Natural killer cell (primary cell): Measurements from ENCODE around the gene PHF23. TPM values are rescaled to one million over a fixed set of nuclear protein-coding genes. Genes with fewer than 3 reads are reported as not detected.

ENCODE experiments used
- ATAC-seq, 3 donors: fragments of 150-1000 bp in 2 of 3; fragments of 200-7000 bp in 1 of 3; cut with Tn5 transposase; 1 replicate in 1 of 3; 2 replicates in 2 of 3; pipeline ENCODE4 v1.10.0; 2021; ENCODE audit warnings: mild to moderate bottlenecking in 2 of 3, moderate library complexity in 2 of 3
- DNase-seq, 2 donors: peaks; one replicate each; pipeline versions ENCODE4 v3.0.0 to v3.0.0-alpha.2; 2013 to 2021; ENCODE audit warnings: mixed read lengths in 1 of 2
- H3K27ac ChIP-seq: one replicate; pipeline ENCODE4 v1.5.1; 2013; ENCODE audit warnings: mild to moderate bottlenecking, low read length
- H3K27me3 ChIP-seq: one replicate; pipeline ENCODE4 v1.6.1; 2013; ENCODE audit warnings: low read length; ENCODE audit not compliant: control insufficient read depth, insufficient read depth
- H3K36me3 ChIP-seq: one replicate; pipeline ENCODE4 v1.6.1; 2013; ENCODE audit warnings: low read length; ENCODE audit not compliant: control insufficient read depth, insufficient read depth
- H3K4me1 ChIP-seq: one replicate; pipeline ENCODE4 v1.6.1; 2013; ENCODE audit warnings: low read length; ENCODE audit not compliant: control insufficient read depth, insufficient read depth
- H3K4me3 ChIP-seq: one replicate; pipeline ENCODE4 v1.5.1; 2013; ENCODE audit warnings: low read length
- H3K9me3 ChIP-seq: one replicate; pipeline ENCODE4 v1.6.1; 2013; ENCODE audit warnings: low read length; ENCODE audit not compliant: control insufficient read depth, insufficient read depth
- H3K27ac Mint-ChIP-seq, 2 donors: one replicate each; pipeline ENCODE4 v1.8.0; 2022; ENCODE audit warnings: mild to moderate bottlenecking in 2 of 2, mixed read lengths in 2 of 2, moderate library complexity in 1 of 2
- H3K27me3 Mint-ChIP-seq, 2 donors: one replicate each; pipeline ENCODE4 v1.8.0; 2022; ENCODE audit warnings: low read depth in 2 of 2, mixed read lengths in 2 of 2
- H3K36me3 Mint-ChIP-seq: one replicate; pipeline ENCODE4 v1.8.0; 2022; ENCODE audit warnings: mixed read lengths
- H3K4me1 Mint-ChIP-seq, 2 donors: one replicate each; pipeline ENCODE4 v1.8.0; 2022; ENCODE audit warnings: mixed read lengths in 2 of 2
- H3K4me3 Mint-ChIP-seq: one replicate; pipeline ENCODE4 v1.8.0; 2022; ENCODE audit warnings: mild to moderate bottlenecking, moderate library complexity, mixed read lengths
- H3K9me3 Mint-ChIP-seq, 2 donors: one replicate each; pipeline ENCODE4 v1.8.0; 2022; ENCODE audit warnings: mixed read lengths in 2 of 2
- CTCF ChIP-seq: fragments of 200-600 bp; IDR thresholded peaks from one replicate; pipeline ENCODE4 v1.8.0; 2022; ENCODE audit warnings: antibody characterized with exemption
- WGBS: methylation state at CpG from one replicate; pipeline ENCODE4 v1.1.7; 2013; ENCODE audit warnings: missing lambda C conversion rate; ENCODE audit not compliant: insufficient coverage; 5-methylcytosine and 5-hydroxymethylcytosine counted together
- intact Hi-C: fragments of 100-400 bp; cut with micrococcal nuclease; formaldehyde crosslinking; loops from one replicate; pipeline ENCODE4 v1.14.2; 2022
- total RNA-seq, 4 donors: library from RNA; stranded (reverse); fragments of 120-200 nt in 1 of 4; gene quantifications; one replicate each; pipeline versions ENCODE4 v1.2.3 to v1.2.4, GENCODE V29; 2013 to 2022

PHF23 gene
- total RNA-seq, 3 donors from 2014 or later (not counting 1 experiment from before 2014, with no cell fraction given), result 19.3 to 32.3 (median 20.8) TPM

GRCh38 chr17:7196651-7197401, 42.4 kb downstream of the PHF23 start:
- Histone ChIP-seq H3K27me3 (no peaks in the 10 kb centered on the region), H3K36me3 (no peaks in the 10 kb centered on the region), H3K4me3 (no peak overlapping the region), H3K4me1 (no peaks in the 10 kb centered on the region), H3K27ac (no peak overlapping the region), H3K9me3 (no peaks in the 10 kb centered on the region)
- ATAC-seq (no peak), DNase-seq (no peak)
- no peak overlapping the region for H3K27ac Mint-ChIP-seq
- H3K36me3 Mint-ChIP-seq, result no peaks in the 10 kb centered on the region
- H3K4me3 Mint-ChIP-seq, result no peak overlapping the region
- no peaks in the 10 kb centered on the region for H3K27me3 Mint-ChIP-seq
- H3K9me3 Mint-ChIP-seq, result no peaks in the 10 kb centered on the region
- intact Hi-C loops, result no loop called here
- H3K4me1 Mint-ChIP-seq, result no peaks in the 10 kb centered on the region
- 95% methylated on average over 22 of the region's 22 CpGs for WGBS
- TF ChIP-seq CTCF, result no peak

GRCh38 chr17:7195971-7196370, 43.3 kb downstream of the PHF23 start:
- H3K36me3 Mint-ChIP-seq, result no peaks in the 10 kb centered on the region
- H3K27ac Mint-ChIP-seq, result no peak overlapping the region
- no peaks in the 10 kb centered on the region for H3K9me3 Mint-ChIP-seq
- Histone ChIP-seq H3K4me1 (no peaks in the 10 kb centered on the region), H3K4me3 (no peak overlapping the region), H3K27ac (no peak overlapping the region), H3K9me3 (no peaks in the 10 kb centered on the region), H3K36me3 (no peaks in the 10 kb centered on the region), H3K27me3 (no peaks in the 10 kb centered on the region)
- ATAC-seq, result no peak
- H3K4me1 Mint-ChIP-seq, result no peaks in the 10 kb centered on the region
- intact Hi-C loops, result no loop called here
- DNase-seq, result no peak
- H3K4me3 Mint-ChIP-seq, result no peak overlapping the region
- WGBS, result 94% methylated on average over 12 of the region's 12 CpGs
- no peaks in the 10 kb centered on the region for H3K27me3 Mint-ChIP-seq
- TF ChIP-seq CTCF, result no peak

- Histone ChIP-seq H3K36me3 (no peaks in the 10 kb centered on the region), H3K4me3 (no peak overlapping the region), H3K4me1 (no peaks in the 10 kb centered on the region), H3K9me3 (no peaks in the 10 kb centered on the region), H3K27me3 (no peaks in the 10 kb centered on the region), H3K27ac (no peak overlapping the region)
- H3K4me1 Mint-ChIP-seq, result no peaks in the 10 kb centered on the region
- WGBS, result 92% methylated on average over 12 of the region's 12 CpGs
- no peak for ATAC-seq
- peak overlapping the region in 1 of 2 donors; percentile 33 for H3K27ac Mint-ChIP-seq
- no peak for TF ChIP-seq CTCF
- intact Hi-C loops, result no loop called here
- H3K4me3 Mint-ChIP-seq, result no peak overlapping the region
- no peaks in the 10 kb centered on the region for H3K36me3 Mint-ChIP-seq
- H3K27me3 Mint-ChIP-seq, result no peaks in the 10 kb centered on the region
- DNase-seq, result no peak
- no peaks in the 10 kb centered on the region for H3K9me3 Mint-ChIP-seq
Observed at GRCh38 chr17:7192271-7192937, 46.9 kb downstream of the PHF23 start.
